ENCODE data around the gene PPM1E. TPM values are rescaled to one million over a fixed set of nuclear protein-coding genes. Genes with fewer than 3 reads are reported as not detected.

Gene PPM1E
- polyA plus RNA-seq, 1 donor (not counting 4 experiments of a cell fraction or from before 2014, with no cell fraction given), result not detected

DNA sequence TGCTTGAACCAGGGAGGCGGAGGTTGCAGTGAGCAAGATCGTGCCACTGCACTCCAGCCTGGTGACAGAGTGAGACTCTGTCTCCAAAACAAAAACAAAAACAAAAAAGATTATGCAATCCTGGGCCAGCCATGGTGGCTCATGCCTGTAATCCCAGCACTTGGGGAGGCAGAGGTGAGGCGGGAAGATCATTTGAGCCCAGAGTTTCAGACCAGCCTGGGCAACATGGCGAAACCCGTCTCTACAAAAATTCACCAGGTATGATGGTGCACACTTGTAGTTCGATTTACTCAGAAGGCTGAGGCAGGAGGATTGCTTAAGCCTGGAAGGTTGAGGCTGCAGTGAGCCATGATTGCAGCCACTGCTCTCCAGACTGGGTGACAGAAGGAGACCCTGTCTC is 109.6 kb downstream of the PPM1E start:
- no peaks in the 10 kb centered on the region for H3K36me3 ChIP-seq (ENCODE audit: control insufficient read depth in 2 of 2, extremely low read depth in 1 of 2, insufficient read depth in 2 of 2, low read length in 2 of 2)
- H4K20me1 ChIP-seq (ENCODE audit: control insufficient read depth, extremely low read depth, insufficient read depth, low read length), result no peaks in the 10 kb centered on the region
- no peaks in the 10 kb centered on the region for H3K9me3 ChIP-seq (ENCODE audit: control insufficient read depth, low read depth, low read length)
- no peak overlapping the region for H3K9ac ChIP-seq (ENCODE audit: control insufficient read depth, extremely low read depth, insufficient read depth, low read length)
- H3K27ac ChIP-seq (ENCODE audit: control insufficient read depth, insufficient read depth, low read length), result no peak overlapping the region
- no peaks in the 10 kb centered on the region for H3K27me3 ChIP-seq (ENCODE audit: control insufficient read depth, extremely low read depth, insufficient read depth, low read length)
- H3K9me1 ChIP-seq (ENCODE audit: control insufficient read depth, extremely low read depth, insufficient read depth, low read length), result no peaks in the 10 kb centered on the region
- DNase-seq (ENCODE audit: low read depth, low spot score) (no peak), FAIRE-seq (no peak)
- H2AFZ ChIP-seq (ENCODE audit: control insufficient read depth, low read length), result no peak overlapping the region
- H3K79me2 ChIP-seq (ENCODE audit: control insufficient read depth, insufficient read depth, low read length), result no peaks in the 10 kb centered on the region
- dilution Hi-C loops (cut with MboI; ENCODE audit: extremely low pct_ligation_motif_present, low sequenced_read_pairs), result no loop called here
- H3K4me3 ChIP-seq (ENCODE audit: control insufficient read depth in 2 of 3, extremely low read depth in 1 of 3, insufficient read depth in 2 of 3, low read depth in 1 of 3, low read length in 3 of 3), result no peak overlapping the region
- no peak overlapping the region for H3K4me2 ChIP-seq (ENCODE audit: control insufficient read depth, extremely low read depth, insufficient read depth, low read depth, low read length)
- H3K4me1 ChIP-seq (ENCODE audit: control insufficient read depth, extremely low read depth, insufficient read depth, low read length), result no peaks in the 10 kb centered on the region
- no peak for TF ChIP-seq EZH2 (IDR thresholded peaks at IDR 0.05; ENCODE audit: low read length)
- TF ChIP-seq, protein P1, sequence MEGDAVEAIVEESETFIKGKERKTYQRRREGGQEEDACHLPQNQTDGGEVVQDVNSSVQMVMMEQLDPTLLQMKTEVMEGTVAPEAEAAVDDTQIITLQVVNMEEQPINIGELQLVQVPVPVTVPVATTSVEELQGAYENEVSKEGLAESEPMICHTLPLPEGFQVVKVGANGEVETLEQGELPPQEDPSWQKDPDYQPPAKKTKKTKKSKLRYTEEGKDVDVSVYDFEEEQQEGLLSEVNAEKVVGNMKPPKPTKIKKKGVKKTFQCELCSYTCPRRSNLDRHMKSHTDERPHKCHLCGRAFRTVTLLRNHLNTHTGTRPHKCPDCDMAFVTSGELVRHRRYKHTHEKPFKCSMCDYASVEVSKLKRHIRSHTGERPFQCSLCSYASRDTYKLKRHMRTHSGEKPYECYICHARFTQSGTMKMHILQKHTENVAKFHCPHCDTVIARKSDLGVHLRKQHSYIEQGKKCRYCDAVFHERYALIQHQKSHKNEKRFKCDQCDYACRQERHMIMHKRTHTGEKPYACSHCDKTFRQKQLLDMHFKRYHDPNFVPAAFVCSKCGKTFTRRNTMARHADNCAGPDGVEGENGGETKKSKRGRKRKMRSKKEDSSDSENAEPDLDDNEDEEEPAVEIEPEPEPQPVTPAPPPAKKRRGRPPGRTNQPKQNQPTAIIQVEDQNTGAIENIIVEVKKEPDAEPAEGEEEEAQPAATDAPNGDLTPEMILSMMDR (optimal IDR thresholded peaks at IDR 0.05 in 1 of 3, IDR thresholded peaks at IDR 0.05 in 1 of 3, conservative IDR thresholded peaks at IDR 0.05 in 1 of 3; ENCODE audit: extremely low read depth in 1 of 3, insufficient read depth in 2 of 3, low read length in 3 of 3), result no peak

DNA sequence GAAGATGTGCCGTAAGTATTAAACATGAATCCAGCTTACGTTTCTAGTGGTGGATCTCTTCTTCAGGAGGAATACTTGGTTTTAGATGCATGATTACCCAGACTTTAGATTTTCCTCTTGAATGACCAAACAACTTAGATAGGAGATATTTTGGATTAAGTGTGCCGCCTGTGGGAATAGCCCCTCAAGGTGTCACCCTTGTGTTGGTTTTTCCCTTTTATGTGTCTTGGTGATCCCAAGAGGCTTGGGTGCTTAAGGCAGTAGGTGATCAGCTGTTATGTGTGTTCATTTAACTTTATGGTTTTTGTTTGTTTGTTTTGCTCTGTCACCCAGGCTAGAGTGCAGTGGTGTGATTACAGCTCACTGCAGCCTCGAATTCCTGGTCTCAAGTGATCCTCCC is 115.1 kb downstream of the PPM1E start:
- no peak overlapping the region for H3K27ac ChIP-seq (ENCODE audit: control insufficient read depth, insufficient read depth, low read length)
- H3K4me2 ChIP-seq (ENCODE audit: control insufficient read depth, extremely low read depth, insufficient read depth, low read depth, low read length), result no peak overlapping the region
- no peak overlapping the region for H3K4me3 ChIP-seq (ENCODE audit: control insufficient read depth in 2 of 3, extremely low read depth in 1 of 3, insufficient read depth in 2 of 3, low read depth in 1 of 3, low read length in 3 of 3)
- no peak overlapping the region for H3K9ac ChIP-seq (ENCODE audit: control insufficient read depth, extremely low read depth, insufficient read depth, low read length)
- no peaks in the 10 kb centered on the region for H3K79me2 ChIP-seq (ENCODE audit: control insufficient read depth, insufficient read depth, low read length)
- H3K9me3 ChIP-seq (ENCODE audit: control insufficient read depth, low read depth, low read length), result no peaks in the 10 kb centered on the region
- no peaks in the 10 kb centered on the region for H3K36me3 ChIP-seq (ENCODE audit: control insufficient read depth in 2 of 2, extremely low read depth in 1 of 2, insufficient read depth in 2 of 2, low read length in 2 of 2)
- H2AFZ ChIP-seq (ENCODE audit: control insufficient read depth, low read length), result no peak overlapping the region
- no peaks in the 10 kb centered on the region for H3K27me3 ChIP-seq (ENCODE audit: control insufficient read depth, extremely low read depth, insufficient read depth, low read length)
- H3K9me1 ChIP-seq (ENCODE audit: control insufficient read depth, extremely low read depth, insufficient read depth, low read length), result no peaks in the 10 kb centered on the region
- no peaks in the 10 kb centered on the region for H4K20me1 ChIP-seq (ENCODE audit: control insufficient read depth, extremely low read depth, insufficient read depth, low read length)
- TF ChIP-seq, protein P1 (optimal IDR thresholded peaks at IDR 0.05 in 1 of 3, IDR thresholded peaks at IDR 0.05 in 1 of 3, conservative IDR thresholded peaks at IDR 0.05 in 1 of 3; ENCODE audit: extremely low read depth in 1 of 3, insufficient read depth in 2 of 3, low read length in 3 of 3), result no peak
- no peak for TF ChIP-seq EZH2 (IDR thresholded peaks at IDR 0.05; ENCODE audit: low read length)
- dilution Hi-C loops (cut with MboI; ENCODE audit: extremely low pct_ligation_motif_present, low sequenced_read_pairs), result no loop called here
- H3K4me1 ChIP-seq (ENCODE audit: control insufficient read depth, extremely low read depth, insufficient read depth, low read length), result no peaks in the 10 kb centered on the region
- DNase-seq (ENCODE audit: low read depth, low spot score), result no peak
- FAIRE-seq, result no peak

Measured in keratinocyte (primary cell).